ENCODE measurements around the gene TBC1D21.

TBC1D21 gene

DNA sequence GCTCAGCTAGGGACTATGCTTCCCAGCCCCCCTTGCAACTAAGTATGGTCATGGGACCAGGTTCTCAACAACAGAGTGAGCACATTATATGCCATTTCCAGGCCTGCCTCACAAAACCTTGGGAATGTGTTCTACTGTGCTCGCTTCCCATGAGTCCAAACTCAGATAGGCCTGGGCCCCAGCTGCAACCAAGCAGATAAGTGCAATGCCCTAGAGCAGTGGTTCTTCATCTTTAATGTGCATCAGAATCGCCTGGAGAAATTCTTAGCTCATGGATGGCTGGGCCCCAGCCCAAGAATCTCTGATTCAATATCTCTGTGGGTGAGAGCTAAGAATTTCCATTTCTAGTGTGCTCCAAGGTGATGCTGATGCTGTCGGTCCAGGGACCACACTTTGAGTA, 27.5 kb upstream of the TBC1D21 start:
- TF ChIP-seq, protein P1, sequence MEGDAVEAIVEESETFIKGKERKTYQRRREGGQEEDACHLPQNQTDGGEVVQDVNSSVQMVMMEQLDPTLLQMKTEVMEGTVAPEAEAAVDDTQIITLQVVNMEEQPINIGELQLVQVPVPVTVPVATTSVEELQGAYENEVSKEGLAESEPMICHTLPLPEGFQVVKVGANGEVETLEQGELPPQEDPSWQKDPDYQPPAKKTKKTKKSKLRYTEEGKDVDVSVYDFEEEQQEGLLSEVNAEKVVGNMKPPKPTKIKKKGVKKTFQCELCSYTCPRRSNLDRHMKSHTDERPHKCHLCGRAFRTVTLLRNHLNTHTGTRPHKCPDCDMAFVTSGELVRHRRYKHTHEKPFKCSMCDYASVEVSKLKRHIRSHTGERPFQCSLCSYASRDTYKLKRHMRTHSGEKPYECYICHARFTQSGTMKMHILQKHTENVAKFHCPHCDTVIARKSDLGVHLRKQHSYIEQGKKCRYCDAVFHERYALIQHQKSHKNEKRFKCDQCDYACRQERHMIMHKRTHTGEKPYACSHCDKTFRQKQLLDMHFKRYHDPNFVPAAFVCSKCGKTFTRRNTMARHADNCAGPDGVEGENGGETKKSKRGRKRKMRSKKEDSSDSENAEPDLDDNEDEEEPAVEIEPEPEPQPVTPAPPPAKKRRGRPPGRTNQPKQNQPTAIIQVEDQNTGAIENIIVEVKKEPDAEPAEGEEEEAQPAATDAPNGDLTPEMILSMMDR (IDR thresholded peaks at IDR 0.05; ENCODE audit: control insufficient read depth, insufficient read depth, low read depth, low read length, missing control alignments) = no peak
- no peak for DNase-seq (ENCODE audit: low read depth)
- H3K4me3 ChIP-seq (ENCODE audit: control insufficient read depth, low read depth, low read length) = no peak overlapping the region

DNA sequence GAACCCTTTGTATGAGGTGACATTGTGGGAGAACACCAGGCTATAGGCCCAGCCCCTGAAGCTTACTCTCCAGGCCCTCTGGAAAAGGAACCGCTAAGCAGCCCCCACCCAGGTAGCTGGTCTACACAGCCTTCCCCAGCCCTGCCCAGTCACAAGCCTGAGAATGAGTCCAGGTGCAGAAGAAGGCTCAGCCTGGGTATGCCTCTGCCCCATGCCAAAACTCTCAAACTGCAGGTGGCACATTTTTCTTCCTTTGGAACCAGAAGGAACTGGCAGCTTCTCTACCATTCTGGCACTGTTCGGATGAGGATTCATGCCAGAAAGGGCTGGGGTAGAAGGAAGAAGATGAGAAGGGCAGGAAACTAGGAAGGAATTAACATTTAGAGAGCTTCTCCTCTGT, 23.7 kb upstream of the TBC1D21 start:
- no peak overlapping the region for H3K4me3 ChIP-seq (ENCODE audit: control insufficient read depth, low read depth, low read length)
- DNase-seq (ENCODE audit: low read depth) = no peak
- TF ChIP-seq, protein P1 (IDR thresholded peaks at IDR 0.05; ENCODE audit: control insufficient read depth, insufficient read depth, low read depth, low read length, missing control alignments) = no peak

DNA sequence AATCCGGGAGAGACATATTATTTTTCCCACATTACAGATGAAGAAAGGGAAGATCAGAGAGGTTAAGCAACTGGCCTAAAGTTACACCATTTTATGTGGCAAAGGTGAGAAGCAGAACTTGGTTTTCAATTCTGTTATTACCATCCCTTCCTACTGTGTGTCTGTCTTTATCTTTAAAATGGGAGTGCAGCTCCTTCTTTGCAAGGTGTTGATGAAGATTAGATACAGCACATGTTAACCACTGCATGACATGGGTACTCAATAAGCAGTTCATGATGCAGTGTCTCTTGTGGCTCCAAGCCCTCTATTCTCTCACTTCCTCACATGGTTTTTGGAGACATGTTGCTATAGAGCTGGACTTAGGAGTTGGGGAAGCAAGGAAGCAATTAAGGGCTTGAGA, 23.1 kb upstream of the TBC1D21 start:
- no peak for DNase-seq (ENCODE audit: low read depth)
- TF ChIP-seq, protein P1 (IDR thresholded peaks at IDR 0.05; ENCODE audit: control insufficient read depth, insufficient read depth, low read depth, low read length, missing control alignments) = no peak
- H3K4me3 ChIP-seq (ENCODE audit: control insufficient read depth, low read depth, low read length) = no peak overlapping the region

DNA sequence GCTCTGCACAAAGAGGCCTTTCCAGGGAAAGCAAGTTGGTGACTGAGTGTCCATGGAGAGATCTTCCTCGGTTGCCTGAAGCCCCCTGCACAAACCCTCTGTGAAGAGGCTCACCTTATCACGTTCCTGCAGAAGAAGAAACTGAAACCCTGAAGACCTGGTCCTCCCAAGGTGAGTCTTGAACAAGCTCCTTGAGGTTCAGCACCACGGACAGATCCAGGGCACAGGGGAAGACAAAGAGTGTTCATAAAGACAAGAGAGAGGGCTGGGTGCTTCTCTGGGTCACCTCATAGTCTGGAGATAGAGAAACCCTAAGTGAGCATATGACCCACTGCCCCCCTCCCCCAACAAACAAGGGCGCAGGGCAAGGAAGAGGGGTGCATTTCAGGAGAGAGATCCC, 21.7 kb upstream of the TBC1D21 start:
- H3K4me3 ChIP-seq (ENCODE audit: control insufficient read depth, low read depth, low read length) = no peak overlapping the region
- TF ChIP-seq, protein P1 (IDR thresholded peaks at IDR 0.05; ENCODE audit: control insufficient read depth, insufficient read depth, low read depth, low read length, missing control alignments) = no peak
- DNase-seq (ENCODE audit: low read depth) = no peak

GRCh38 chr15:73852507-73852906, 20.9 kb upstream of the TBC1D21 start:
- TF ChIP-seq, protein P1 (IDR thresholded peaks at IDR 0.05; ENCODE audit: control insufficient read depth, insufficient read depth, low read depth, low read length, missing control alignments) = no peak
- DNase-seq (ENCODE audit: low read depth) = no peak
- H3K4me3 ChIP-seq (ENCODE audit: control insufficient read depth, low read depth, low read length) = no peak overlapping the region

- no peak overlapping the region for H3K4me3 ChIP-seq (ENCODE audit: control insufficient read depth, low read depth, low read length)
- DNase-seq (ENCODE audit: low read depth) = no peak
- TF ChIP-seq, protein P1 (IDR thresholded peaks at IDR 0.05; ENCODE audit: control insufficient read depth, insufficient read depth, low read depth, low read length, missing control alignments) = no peak
Observed at GRCh38 chr15:73854265-73854664, 19.1 kb upstream of the TBC1D21 start.

All from AG09309 (cell line).